DOHH2 (cell line): ENCODE data around the gene PP2D1.
"Not testable (repeated sequence)": the region's sequence is repeated elsewhere in the genome, so short reads cannot be mapped to it uniquely, and the experiment has no call there.

ENCODE experiments used
- H3F3A ChIP-seq: fragments of 200-600 bp; sonication (generic), shearing (Covaris generic); 2 replicates; pipeline ENCODE4 v1.6.0; 2016; ENCODE audit warnings: antibody characterized with exemption, mild to moderate bottlenecking; ENCODE audit not compliant: control insufficient read depth, insufficient read depth
- H3K27ac ChIP-seq: fragments of 200-600 bp; sonication (generic); 2 replicates; pipeline ENCODE4 v1.5.1; 2014; ENCODE audit warnings: low read depth, mild to moderate bottlenecking, low read length, moderate library complexity
- H3K27me3 ChIP-seq: fragments of 200-600 bp; sonication (generic); 2 replicates; pipeline ENCODE4 v1.6.1; 2014; ENCODE audit warnings: mild to moderate bottlenecking, low read length, mixed read lengths; ENCODE audit not compliant: control insufficient read depth
- H3K36me3 ChIP-seq: fragments of 200-600 bp; sonication (generic); 2 replicates; pipeline ENCODE4 v1.6.1; 2014; ENCODE audit warnings: mild to moderate bottlenecking, low read length, moderate library complexity, mixed read lengths; ENCODE audit not compliant: control insufficient read depth
- H3K4me1 ChIP-seq: fragments of 200-600 bp; sonication (generic); 2 replicates; pipeline ENCODE4 v1.6.1; 2014; ENCODE audit warnings: mild to moderate bottlenecking, low read length, mixed read lengths; ENCODE audit not compliant: control insufficient read depth
- H3K4me2 ChIP-seq: fragments of 200-600 bp; sonication (generic); 2 replicates; pipeline ENCODE4 v1.6.0; 2014; ENCODE audit warnings: mild to moderate bottlenecking, low read length, moderate library complexity
- H3K4me3 ChIP-seq: fragments of 200-600 bp; sonication (generic); 2 replicates; pipeline ENCODE4 v1.5.1; 2014; ENCODE audit warnings: mild to moderate bottlenecking, low read length, mixed read lengths
- H3K79me2 ChIP-seq: fragments of 200-600 bp; sonication (generic); 2 replicates; pipeline ENCODE4 v1.6.1; 2014; ENCODE audit warnings: mild to moderate bottlenecking, low read length, mixed read lengths; ENCODE audit not compliant: control insufficient read depth
- H3K9me2 ChIP-seq: fragments of 200-600 bp; sonication (generic); replicated peaks from 2 replicates; pipeline ENCODE4 v1.6.1; 2014; ENCODE audit warnings: mild to moderate bottlenecking, low read length, mixed read lengths; ENCODE audit not compliant: control insufficient read depth
- H3K9me3 ChIP-seq: fragments of 200-600 bp; sonication (generic); 2 replicates; pipeline ENCODE4 v1.6.1; 2014; ENCODE audit warnings: antibody characterized with exemption, low read length, mixed read lengths; ENCODE audit not compliant: control insufficient read depth, insufficient read depth
- H4K20me1 ChIP-seq: fragments of 200-600 bp; sonication (generic); 2 replicates; pipeline ENCODE4 v1.6.0; 2014; ENCODE audit warnings: low read depth, mild to moderate bottlenecking, antibody characterized with exemption, low read length, moderate library complexity; ENCODE audit not compliant: control insufficient read depth, insufficient read depth
- EZH2phosphoT487 ChIP-seq: fragments of 200-600 bp; sonication (generic); IDR thresholded peaks from 2 replicates; pipeline ENCODE4 v1.6.1; 2017; ENCODE audit warnings: borderline replicate concordance, mild to moderate bottlenecking, antibody characterized with exemption, low read length, moderate library complexity, mixed read lengths
- TF ChIP-seq, protein P1 (sequence below): fragments of 200-600 bp; sonication (generic); IDR thresholded peaks from one replicate; pipeline ENCODE4 v1.5.1; 2014; ENCODE audit warnings: antibody characterized with exemption, mild to moderate bottlenecking, low read depth, low read length; ENCODE audit not compliant: poor library complexity, severe bottlenecking

PP2D1 gene

DNA sequence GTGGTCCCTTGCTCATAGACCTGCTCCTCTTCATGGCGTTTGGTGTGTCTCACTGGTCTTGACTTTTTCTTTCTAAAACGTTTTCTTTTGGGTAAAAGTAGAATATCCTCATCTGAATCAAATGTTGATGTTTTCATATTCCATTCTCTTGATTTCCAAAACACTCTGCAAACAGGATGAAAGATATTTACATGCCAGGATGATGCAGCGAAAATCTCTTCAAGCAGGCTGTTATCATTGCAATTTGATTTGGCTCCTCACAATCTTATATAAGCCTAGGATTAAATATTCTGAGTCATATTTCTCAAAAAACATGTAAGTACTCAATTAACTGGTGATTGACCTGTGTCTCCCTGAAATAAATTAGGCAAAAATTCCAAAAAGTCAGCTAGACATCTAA is 10.1 kb downstream of the PP2D1 start:
- Histone ChIP-seq H3F3A (no peaks in the 10 kb centered on the region), H3K79me2 (no peaks in the 10 kb centered on the region), H3K36me3 (no peaks in the 10 kb centered on the region), H3K9me3 (no peaks in the 10 kb centered on the region), H3K9me2 (no peaks in the 10 kb centered on the region), H3K27me3 (no peaks in the 10 kb centered on the region), H3K4me2 (no peak overlapping the region), H4K20me1 (no peaks in the 10 kb centered on the region), H3K4me1 (no peaks in the 10 kb centered on the region), H3K27ac (no peak overlapping the region), H3K4me3 (no peak overlapping the region)
- TF ChIP-seq EZH2phosphoT487, result no peak
- TF ChIP-seq, protein P1, sequence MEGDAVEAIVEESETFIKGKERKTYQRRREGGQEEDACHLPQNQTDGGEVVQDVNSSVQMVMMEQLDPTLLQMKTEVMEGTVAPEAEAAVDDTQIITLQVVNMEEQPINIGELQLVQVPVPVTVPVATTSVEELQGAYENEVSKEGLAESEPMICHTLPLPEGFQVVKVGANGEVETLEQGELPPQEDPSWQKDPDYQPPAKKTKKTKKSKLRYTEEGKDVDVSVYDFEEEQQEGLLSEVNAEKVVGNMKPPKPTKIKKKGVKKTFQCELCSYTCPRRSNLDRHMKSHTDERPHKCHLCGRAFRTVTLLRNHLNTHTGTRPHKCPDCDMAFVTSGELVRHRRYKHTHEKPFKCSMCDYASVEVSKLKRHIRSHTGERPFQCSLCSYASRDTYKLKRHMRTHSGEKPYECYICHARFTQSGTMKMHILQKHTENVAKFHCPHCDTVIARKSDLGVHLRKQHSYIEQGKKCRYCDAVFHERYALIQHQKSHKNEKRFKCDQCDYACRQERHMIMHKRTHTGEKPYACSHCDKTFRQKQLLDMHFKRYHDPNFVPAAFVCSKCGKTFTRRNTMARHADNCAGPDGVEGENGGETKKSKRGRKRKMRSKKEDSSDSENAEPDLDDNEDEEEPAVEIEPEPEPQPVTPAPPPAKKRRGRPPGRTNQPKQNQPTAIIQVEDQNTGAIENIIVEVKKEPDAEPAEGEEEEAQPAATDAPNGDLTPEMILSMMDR, result no peak

DNA sequence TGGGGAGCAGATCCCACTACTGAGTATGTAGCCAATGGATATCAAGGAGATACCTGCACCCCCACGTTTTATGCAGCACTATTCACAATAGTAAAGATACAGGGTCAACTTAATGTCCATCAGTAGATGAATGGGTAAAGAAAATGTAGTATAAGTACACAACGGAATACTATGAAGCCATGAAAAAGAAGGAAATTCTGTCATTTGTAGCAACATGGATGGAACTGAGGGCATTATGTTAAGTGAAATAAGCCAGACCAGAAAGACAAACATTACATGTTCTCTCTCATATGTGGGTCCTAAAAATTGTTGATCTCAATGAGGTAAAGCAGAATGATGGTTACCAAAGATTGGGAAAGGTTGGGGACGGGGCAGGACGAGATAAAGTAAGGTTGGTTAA is 14.6 kb downstream of the PP2D1 start:
- Histone ChIP-seq H3K36me3 (no peaks in the 10 kb centered on the region), H4K20me1 (no peaks in the 10 kb centered on the region), H3K4me1 (no peaks in the 10 kb centered on the region), H3K79me2 (no peaks in the 10 kb centered on the region), H3K4me3 (no peak overlapping the region), H3K27ac (no peak overlapping the region), H3K9me3 (no peaks in the 10 kb centered on the region), H3F3A (no peaks in the 10 kb centered on the region), H3K9me2 (no peaks in the 10 kb centered on the region), H3K27me3 (no peaks in the 10 kb centered on the region), H3K4me2 (no peak overlapping the region)
- TF ChIP-seq EZH2phosphoT487, result no peak
- TF ChIP-seq, protein P1, result no peak

DNA sequence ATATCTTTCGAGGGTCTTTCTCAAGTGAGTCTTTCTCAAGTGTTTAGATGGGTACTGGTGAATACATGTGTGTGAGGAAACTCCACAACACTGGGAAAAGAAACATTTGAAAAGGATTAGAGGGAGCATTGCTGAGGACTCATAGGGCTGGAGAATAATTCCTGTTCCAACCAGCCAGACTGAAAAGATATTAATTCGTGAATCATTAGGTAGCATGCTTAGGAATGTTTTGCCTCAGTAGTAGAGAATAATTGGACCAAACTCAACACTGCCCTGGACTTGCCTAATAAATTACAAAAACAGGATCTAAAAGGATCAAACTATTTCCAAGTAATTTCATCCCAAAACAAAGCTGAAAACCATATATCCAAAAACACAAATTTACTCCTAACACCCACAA is 17.3 kb downstream of the PP2D1 start:
- H3K4me2 ChIP-seq, result no peak overlapping the region
- H3F3A ChIP-seq, result no peaks in the 10 kb centered on the region
- no peaks in the 10 kb centered on the region for H3K4me1 ChIP-seq
- H3K4me3 ChIP-seq, result no peak overlapping the region
- H3K9me3 ChIP-seq, result no peaks in the 10 kb centered on the region
- H4K20me1 ChIP-seq, result no peaks in the 10 kb centered on the region
- no peaks in the 10 kb centered on the region for H3K79me2 ChIP-seq
- H3K9me2 ChIP-seq, result no peaks in the 10 kb centered on the region
- no peak for TF ChIP-seq EZH2phosphoT487
- TF ChIP-seq, protein P1, result no peak
- H3K36me3 ChIP-seq, result no peaks in the 10 kb centered on the region
- no peaks in the 10 kb centered on the region for H3K27me3 ChIP-seq
- H3K27ac ChIP-seq, result no peak overlapping the region

DNA sequence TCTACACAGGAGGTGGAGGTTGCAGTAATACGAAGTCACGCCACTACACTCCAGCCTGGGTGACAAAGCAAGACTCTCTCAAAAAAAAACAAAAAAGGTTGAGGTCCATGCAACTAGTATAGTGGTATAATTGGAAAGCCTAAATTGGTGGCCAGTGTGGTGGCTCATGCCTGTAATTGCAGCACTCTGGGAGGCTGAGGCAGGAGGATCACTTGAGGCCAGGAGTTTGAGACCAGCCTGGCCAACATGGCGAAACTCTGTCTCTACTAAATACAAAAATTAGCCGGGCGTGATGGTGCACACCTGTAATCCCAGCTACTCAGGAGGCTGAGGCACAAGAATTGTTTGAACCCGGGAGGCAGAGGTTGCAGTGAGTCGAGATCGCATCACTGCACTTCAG is 23.2 kb downstream of the PP2D1 start:
- H3F3A ChIP-seq, H3K27me3 ChIP-seq, H4K20me1 ChIP-seq, H3K9me2 ChIP-seq, H3K79me2 ChIP-seq, H3K4me1 ChIP-seq, H3K4me3 ChIP-seq, H3K9me3 ChIP-seq, H3K27ac ChIP-seq, H3K36me3 ChIP-seq, H3K4me2 ChIP-seq: not testable (repeated sequence)
